IPS-NIHi7 (cell line): ENCODE data around the gene SFMBT1.

Experiments used
- DNase-seq: peaks from one replicate; pipeline ENCODE4 v3.0.0; 2012; ENCODE audit warnings: mixed read lengths; ENCODE audit errors: extremely low spot score

The SFMBT1 gene

DNA sequence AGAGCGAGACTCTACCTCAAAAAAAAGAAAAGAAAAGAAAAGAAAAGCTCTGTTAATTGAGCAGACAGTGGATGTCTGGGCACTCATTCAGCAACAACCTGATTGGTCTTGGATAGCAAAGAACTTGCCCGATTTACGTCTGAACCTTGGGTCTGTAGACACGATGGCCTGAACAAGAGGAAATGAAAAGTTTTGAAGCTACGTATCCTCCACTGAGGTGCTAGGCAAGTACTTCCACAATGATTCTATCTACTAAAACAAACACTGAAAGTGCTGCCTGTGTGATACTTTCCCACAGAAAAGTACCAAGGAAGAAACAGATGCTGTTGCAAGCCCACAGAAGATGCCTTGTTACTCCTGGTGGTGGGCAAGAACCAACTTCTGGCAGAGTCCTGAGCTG lies 189.2 kb downstream of the SFMBT1 start:
- DNase-seq = no peak

GRCh38 chr3:52854013-52854412 lies 191.9 kb downstream of the SFMBT1 start:
- DNase-seq = peak; percentile 41
